GM18870 (cell line): ENCODE measurements around the gene ARFIP1.
"Not testable (repeated sequence)": the region's sequence is repeated elsewhere in the genome, so short reads cannot be mapped to it uniquely, and the experiment has no call there.

ENCODE experiments used
- ATAC-seq: cut with Tn5 transposase; IDR thresholded peaks from one replicate; pipeline ENCODE4 v1.9.1; 2021; ENCODE audit warnings: moderate library complexity; ENCODE audit not compliant: unreplicated experiment

The ARFIP1 gene

GRCh38 chr4:152785639-152786615, 6.2 kb downstream of the ARFIP1 start:
- ATAC-seq: no peak

GRCh38 chr4:152786627-152787026, 6.9 kb downstream of the ARFIP1 start:
- no peak for ATAC-seq

- no peak for ATAC-seq
Measured at GRCh38 chr4:152795891-152796290, 16.1 kb downstream of the ARFIP1 start.

- no peak for ATAC-seq
Measured at GRCh38 chr4:152803541-152803940, 23.8 kb downstream of the ARFIP1 start.

GRCh38 chr4:152805071-152805650, 25.4 kb downstream of the ARFIP1 start:
- ATAC-seq: no peak

- no peak for ATAC-seq
Measured at GRCh38 chr4:152805818-152806217, 26.1 kb downstream of the ARFIP1 start.

- ATAC-seq: no peak
Measured at GRCh38 chr4:152806501-152807125, 26.9 kb downstream of the ARFIP1 start.

- no peak for ATAC-seq
Measured at GRCh38 chr4:152807294-152807829, 27.6 kb downstream of the ARFIP1 start.

- ATAC-seq: no peak
Measured at GRCh38 chr4:152808670-152809069, 28.9 kb downstream of the ARFIP1 start.

GRCh38 chr4:152810715-152811287, 31.0 kb downstream of the ARFIP1 start:
- ATAC-seq: no peak

- ATAC-seq: no peak
Measured at GRCh38 chr4:152815078-152815477, 35.3 kb downstream of the ARFIP1 start.

- no peak for ATAC-seq
Measured at GRCh38 chr4:152817331-152817730, 37.6 kb downstream of the ARFIP1 start.

- no peak for ATAC-seq
Measured at GRCh38 chr4:152819026-152819645, 39.4 kb downstream of the ARFIP1 start.

GRCh38 chr4:152820073-152820472, 40.3 kb downstream of the ARFIP1 start:
- ATAC-seq: no peak

- ATAC-seq: no peak
Measured at GRCh38 chr4:152822323-152822722, 42.6 kb downstream of the ARFIP1 start.

GRCh38 chr4:152824561-152824960, 44.8 kb downstream of the ARFIP1 start:
- no peak for ATAC-seq

- ATAC-seq: no peak
Measured at GRCh38 chr4:152825336-152825735, 45.6 kb downstream of the ARFIP1 start.

- ATAC-seq: no peak
Measured at GRCh38 chr4:152828122-152828521, 48.4 kb downstream of the ARFIP1 start.

GRCh38 chr4:152831416-152831815, 51.7 kb downstream of the ARFIP1 start:
- ATAC-seq: no peak

GRCh38 chr4:152836936-152837335, 57.2 kb downstream of the ARFIP1 start:
- ATAC-seq: no peak

- not testable (repeated sequence) for ATAC-seq
Measured at GRCh38 chr4:152839729-152840128, 60.0 kb downstream of the ARFIP1 start.
